Right kidney (tissue), 1 donor: ENCODE data around the gene ZCCHC24.
A peak's percentile ranks its signal among the peaks of the same experiment; 100 is the strongest.

Experiments used
- DNase-seq: peaks from one replicate; pipeline ENCODE4 v3.0.0-alpha.2; 2016

Gene ZCCHC24

DNA sequence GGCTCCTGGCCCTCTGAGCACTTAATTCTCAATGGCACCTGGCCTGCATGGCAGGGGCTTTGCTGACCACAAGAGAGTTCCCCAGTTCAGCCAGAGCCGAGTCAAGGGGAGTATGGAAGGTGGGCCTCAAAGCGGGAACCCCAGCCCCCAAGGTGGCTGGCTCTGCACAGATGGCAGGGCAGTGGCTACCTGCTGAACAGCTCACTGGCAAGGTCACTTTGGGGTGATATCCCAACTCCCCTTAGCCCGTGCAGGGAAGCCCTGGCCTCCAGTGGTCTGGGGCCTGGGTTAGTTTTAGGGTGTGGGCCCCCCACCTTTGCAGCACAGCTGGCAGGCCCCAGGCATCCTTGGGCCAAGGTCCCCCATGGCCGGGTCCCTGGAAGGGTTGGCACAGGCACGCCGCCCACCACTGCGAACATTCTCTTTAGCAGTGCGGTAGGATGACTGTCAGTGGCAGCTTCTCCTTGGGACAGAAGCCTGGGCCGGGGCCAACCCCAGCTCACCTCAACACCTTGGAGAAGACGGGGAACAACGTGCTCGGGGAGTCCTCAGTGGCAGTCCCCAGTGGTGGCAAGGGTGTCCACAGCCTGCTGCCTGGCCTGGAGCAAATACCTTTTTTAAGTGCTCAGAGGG lies 61.3 kb downstream of the ZCCHC24 start:
- no peak for DNase-seq

DNA sequence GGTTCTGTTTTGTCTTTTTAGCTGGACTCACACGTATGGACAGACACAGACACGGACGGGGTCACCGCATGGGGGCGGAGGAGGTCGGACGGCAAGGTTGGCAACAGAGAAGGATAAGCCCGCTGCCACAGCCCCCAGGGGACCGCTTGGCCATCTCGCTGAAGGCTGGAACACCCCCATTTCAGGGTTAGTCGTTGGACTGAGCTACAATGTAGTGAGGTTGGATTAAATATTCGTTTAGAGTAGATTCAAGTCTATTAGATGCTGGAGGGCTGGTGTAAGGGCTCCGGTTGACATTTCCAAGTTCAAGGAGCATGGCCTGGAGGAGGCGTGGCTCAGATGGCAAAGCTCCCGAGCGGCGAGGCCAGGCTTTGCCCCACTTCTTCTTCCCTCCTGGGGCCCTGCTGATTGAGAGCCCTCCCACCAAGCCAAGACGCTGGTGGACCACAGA lies 62.9 kb downstream of the ZCCHC24 start:
- DNase-seq: no peak

DNA sequence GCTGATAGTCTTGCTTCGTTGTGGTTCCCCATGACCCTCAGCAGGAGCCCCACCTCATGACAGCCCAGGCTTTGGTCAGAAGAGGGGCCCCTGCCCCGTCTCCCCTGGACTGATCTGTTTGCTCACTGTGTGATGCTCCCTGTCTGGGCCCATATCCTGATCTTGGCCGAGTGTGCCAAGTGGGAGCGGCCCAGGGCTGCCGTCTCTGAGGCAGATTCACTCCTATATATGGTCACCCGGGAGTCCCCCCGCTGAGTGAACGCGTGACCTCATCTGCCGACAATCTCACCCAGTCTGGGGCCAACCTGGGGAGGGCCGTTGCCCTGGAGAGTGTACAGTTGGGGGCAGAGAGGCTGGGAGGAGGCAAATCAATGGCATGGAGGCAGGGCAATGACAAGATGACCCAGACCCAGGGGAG lies 63.6 kb downstream of the ZCCHC24 start:
- DNase-seq: no peak

DNA sequence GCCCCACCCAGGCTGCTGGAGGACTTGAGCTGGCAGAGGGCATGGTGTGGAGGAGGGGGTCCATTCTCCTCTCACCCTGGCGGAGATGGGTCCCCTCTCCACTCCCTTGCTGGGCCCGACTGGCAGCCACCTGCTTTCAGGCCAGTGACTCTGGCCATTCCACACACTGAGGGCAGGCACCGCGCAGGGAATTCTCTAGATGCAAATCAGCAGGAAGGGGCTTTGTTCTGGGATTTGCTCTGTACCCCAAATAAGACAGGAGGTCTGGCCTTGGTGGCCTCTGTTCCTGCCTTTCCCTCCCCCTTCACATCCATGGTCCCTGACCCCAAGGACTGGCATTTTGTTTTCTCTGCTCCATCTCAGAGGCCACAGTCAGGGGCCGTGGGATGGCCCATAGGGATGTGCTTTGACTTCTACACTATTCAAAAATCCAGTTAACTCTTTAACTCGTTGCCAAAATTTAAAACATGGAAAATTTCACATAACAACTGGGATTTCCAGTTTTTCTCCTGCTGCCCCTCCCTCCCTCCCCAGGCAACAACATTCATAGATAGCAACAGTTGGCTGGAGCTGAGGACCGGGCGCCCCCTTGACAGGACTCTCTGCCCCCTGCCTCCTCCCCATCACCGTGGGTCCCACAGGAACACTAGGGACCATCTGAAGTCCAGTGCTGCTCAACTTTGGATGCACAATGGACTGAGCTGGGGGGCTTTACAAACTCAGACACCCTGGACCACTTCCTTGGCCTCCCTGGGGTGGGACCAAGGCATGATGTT lies 64.3 kb downstream of the ZCCHC24 start:
- DNase-seq: no peak

GRCh38 chr10:79380125-79380945 lies 65.1 kb downstream of the ZCCHC24 start:
- DNase-seq: no peak

- no peak for DNase-seq
Measured at GRCh38 chr10:79379512-79380124, 65.8 kb downstream of the ZCCHC24 start.

DNA sequence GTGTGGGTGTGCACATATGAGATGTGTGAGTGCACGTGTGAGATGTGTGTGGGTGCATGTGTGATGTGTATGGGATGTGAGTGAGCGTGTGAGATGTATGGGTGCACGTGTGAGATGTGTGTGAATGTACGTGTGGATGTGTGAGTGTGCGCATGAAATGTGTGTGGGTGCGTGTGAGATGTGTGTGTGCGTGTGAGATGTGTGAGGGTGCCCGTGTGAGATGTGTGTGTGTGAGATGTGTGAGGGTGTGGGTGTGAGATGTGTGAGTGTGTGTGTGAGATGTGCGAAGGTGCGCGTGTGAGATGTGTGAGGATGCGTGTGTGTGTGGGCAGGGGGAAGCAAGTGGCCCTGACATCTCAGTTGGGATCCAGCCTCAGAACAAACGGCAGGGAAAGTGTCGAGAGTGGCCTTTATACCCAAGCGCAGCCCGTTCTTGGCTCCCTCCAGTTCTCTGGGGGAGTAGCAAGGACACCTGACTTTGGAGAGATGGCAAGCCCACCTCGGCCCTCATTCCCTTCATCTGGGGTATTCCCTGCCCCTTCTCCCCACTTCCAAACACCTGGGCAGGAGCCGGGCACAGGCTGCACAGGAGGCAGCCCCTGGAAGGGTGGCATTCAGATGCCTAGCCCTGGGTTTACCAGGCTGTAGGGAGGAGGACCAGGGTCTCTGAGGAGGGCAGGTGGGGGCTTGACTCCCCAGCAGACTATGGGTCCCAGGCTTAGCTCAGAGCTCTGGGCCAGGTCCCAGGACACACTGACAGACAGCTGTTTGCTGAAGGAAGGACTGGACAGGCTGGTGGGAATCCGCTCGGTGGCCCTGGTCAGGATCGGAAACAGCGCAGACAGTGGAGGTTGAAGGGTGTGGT lies 66.5 kb downstream of the ZCCHC24 start:
- DNase-seq: no peak

GRCh38 chr10:79378383-79378646 lies 67.1 kb downstream of the ZCCHC24 start:
- DNase-seq: no peak

- no peak for DNase-seq
Measured at GRCh38 chr10:79377557-79378382, 67.7 kb downstream of the ZCCHC24 start.

DNA sequence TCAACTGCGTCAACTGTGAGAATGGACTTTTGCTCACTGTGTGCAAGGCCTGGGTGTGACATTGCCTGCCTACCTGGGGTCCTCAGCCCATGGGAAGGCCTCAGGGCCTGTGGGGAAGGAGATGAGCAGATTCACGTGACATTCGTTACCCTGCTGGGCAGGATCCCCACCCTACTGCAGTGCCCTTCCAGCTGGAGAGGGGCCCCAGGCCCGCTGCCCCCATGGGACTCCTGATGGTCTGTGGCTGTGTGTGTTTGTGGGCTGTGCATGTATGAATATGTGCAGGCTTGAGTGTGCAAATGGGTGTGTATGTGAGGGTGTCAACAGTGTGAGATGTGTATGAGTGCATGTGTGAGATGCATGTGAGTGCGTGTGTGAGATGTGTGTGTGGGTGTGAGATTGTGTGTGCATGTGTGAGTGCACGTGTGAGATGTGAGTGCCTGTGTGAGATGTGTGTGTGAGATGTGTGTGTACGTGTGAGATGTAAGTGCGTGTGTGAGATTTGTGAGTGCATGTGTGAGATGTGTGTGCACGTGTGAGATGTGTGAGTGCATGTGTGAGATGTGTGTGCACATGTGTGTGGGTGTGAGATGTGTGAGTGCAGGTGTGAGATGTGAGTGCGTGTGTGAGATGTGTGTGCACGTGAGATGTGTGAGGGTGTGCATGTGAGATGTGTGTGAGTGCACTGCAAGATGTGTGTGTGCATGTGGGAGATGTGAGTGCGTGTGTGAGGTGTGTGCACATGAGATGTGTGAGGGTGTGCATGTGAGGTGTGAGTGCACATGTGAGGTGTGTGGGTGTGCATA lies 68.5 kb downstream of the ZCCHC24 start:
- DNase-seq: no peak

GRCh38 chr10:79376078-79376628 lies 69.3 kb downstream of the ZCCHC24 start:
- no peak for DNase-seq

- no peak for DNase-seq
Measured at GRCh38 chr10:79375321-79376077, 69.9 kb downstream of the ZCCHC24 start.

DNA sequence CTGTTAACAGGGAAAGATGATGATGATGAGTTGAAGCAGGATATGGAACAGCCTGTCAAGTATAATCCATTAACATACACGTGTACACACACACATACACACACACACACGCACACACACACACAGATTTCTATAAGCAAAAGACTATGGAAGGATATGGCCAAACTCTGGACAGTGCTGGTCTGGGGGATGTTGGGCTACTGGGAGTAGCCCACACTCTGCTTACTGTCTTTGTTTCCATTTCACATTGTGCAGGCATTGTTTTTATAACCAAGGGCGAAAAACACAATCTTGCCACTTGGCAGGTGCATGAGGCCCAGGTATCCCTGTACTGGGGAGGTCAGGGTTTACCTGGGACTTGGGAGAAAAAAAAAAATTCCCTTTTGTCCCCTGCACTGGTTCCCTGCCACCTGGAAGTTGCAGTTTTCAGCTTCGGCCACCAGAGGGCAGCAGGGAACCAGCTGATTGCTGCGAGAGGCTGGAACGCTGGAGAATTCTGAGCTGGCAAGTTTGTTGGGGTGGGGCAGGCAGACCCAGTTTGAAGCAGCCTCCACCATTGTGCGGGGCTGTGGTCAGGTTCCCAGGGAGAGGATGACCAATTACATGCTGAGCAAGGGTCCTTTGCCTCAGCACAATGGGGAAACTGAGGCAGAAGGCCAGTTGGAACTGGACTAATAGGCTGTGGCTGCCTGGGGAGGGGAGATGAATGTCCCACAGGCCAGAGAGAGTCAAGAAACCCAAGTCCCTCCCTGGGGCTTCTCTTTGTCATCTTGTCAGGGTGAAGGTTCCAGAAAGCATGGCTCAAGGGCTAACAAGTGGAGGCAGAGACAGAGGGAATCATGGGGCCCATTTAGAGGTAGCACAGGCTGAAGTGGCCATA lies 70.9 kb downstream of the ZCCHC24 start:
- peak; percentile 57 for DNase-seq

DNA sequence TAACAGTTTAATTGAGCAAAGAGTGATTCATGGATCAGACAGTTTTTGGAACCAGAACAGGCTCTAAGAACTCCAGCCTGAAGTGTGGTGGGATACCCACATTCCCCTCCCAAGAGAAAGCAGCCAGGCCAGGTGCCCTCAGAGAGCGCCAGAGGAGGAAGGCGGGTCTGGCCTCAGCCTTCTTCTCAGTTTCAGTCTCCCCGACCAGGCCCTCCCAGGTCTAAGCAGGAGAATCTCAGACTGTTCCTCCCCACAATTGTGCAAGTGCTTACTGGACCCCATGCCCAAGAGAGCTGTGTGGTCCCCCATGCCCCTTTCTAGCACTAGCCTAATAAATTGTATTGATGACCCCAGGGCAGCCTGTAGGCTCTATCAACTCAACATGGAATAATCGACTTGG lies 72.6 kb downstream of the ZCCHC24 start:
- DNase-seq: no peak

- no peak for DNase-seq
Measured at GRCh38 chr10:79367426-79368189, 77.8 kb downstream of the ZCCHC24 start.

DNA sequence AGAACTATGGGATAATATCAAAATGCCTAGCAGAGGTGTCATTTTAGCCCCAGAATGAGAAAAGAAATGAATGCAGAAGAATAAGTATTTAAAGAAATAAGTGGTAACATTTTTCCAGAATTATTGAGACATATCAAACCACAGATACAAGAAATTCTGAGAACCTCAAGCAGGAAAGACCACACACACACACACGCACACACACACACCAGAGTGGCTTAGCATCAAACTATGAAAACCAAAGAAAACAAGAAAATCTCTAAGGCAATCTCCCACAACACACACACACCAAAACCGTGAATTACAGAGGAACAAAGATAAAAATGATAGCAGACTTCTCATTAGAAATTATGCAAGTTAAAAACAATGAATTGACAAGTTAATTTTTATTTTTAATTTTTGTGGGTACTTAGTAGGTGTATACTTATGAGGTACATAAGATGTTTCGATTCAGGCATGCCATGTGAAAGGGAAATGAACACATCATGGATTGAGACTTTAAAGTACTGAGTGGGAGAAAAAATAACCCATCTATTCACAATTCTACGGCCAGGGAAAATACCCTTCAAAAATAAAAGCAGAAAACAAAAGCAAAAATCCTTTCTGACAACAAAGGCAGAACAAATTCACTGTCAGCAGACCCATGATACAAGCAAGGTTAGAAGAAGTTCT lies 83.6 kb downstream of the ZCCHC24 start:
- no peak for DNase-seq
